GM23338 (cell line): ENCODE data around the gene IFNL3. TPM values are rescaled to one million over a fixed set of nuclear protein-coding genes. Genes with fewer than 3 reads are reported as not detected.

ENCODE experiments used
- ATAC-seq: fragments of 200-7000 bp; cut with Tn5 transposase; 3 replicates; pipeline ENCODE4 v1.9.1; 2020
- DNase-seq: peaks from one replicate; pipeline ENCODE4 v3.0.0-alpha.2; 2015; ENCODE audit warnings: low spot score
- H2AFZ ChIP-seq: fragments of 200-600 bp; sonication (generic); 2 replicates; pipeline ENCODE4 v1.8.0; 2016; ENCODE audit warnings: antibody characterized with exemption, mild to moderate bottlenecking, moderate library complexity
- H3F3A ChIP-seq: fragments of 200-600 bp; sonication (generic); replicated peaks from 2 replicates; pipeline ENCODE4 v1.8.0; 2017; ENCODE audit warnings: antibody characterized with exemption, mixed run types, low read depth
- H3K27ac ChIP-seq: fragments of 200-600 bp; sonication (generic); 2 replicates; pipeline ENCODE4 v1.6.1; 2016; ENCODE audit warnings: low read depth
- H3K27me3 ChIP-seq: fragments of 200-600 bp; sonication (generic); 2 replicates; pipeline ENCODE4 v1.8.0; 2016; ENCODE audit warnings: mild to moderate bottlenecking, mixed run types, moderate library complexity; ENCODE audit not compliant: insufficient read depth
- H3K36me3 ChIP-seq: fragments of 200-600 bp; sonication (generic); 2 replicates; pipeline ENCODE4 v1.8.0; 2016; ENCODE audit warnings: mild to moderate bottlenecking; ENCODE audit not compliant: insufficient read depth
- H3K4me1 ChIP-seq: fragments of 200-600 bp; sonication (generic); 2 replicates; pipeline ENCODE4 v1.8.0; 2016; ENCODE audit warnings: mild to moderate bottlenecking, moderate library complexity; ENCODE audit not compliant: insufficient read depth
- H3K4me2 ChIP-seq: fragments of 200-600 bp; sonication (generic); 2 replicates; pipeline ENCODE4 v1.7.1; 2017; ENCODE audit warnings: mixed run types
- H3K4me3 ChIP-seq: fragments of 200-600 bp; sonication (generic); 2 replicates; pipeline ENCODE4 v1.6.1; 2016; ENCODE audit warnings: mixed run types
- H3K79me2 ChIP-seq: fragments of 200-600 bp; sonication (generic); replicated peaks from 2 replicates; pipeline ENCODE4 v1.8.0; 2017; ENCODE audit warnings: mild to moderate bottlenecking; ENCODE audit not compliant: insufficient read depth
- H3K9me2 ChIP-seq: fragments of 200-600 bp; sonication (generic); 2 replicates; pipeline ENCODE4 v1.8.0; 2017; ENCODE audit not compliant: insufficient read depth
- H4K20me1 ChIP-seq: fragments of 200-600 bp; sonication (generic); replicated peaks from 2 replicates; pipeline ENCODE4 v1.8.0; 2017; ENCODE audit warnings: mild to moderate bottlenecking; ENCODE audit not compliant: insufficient read depth
- H3K27ac Mint-ChIP-seq: 2 replicates; pipeline ENCODE4 v1.8.0; 2020; ENCODE audit warnings: inconsistent platforms, mild to moderate bottlenecking, moderate library complexity, mixed read lengths
- H3K27me3 Mint-ChIP-seq: 3 replicates; pipeline ENCODE4 v1.8.0; 2022; ENCODE audit warnings: low read depth, mild to moderate bottlenecking, moderate library complexity, mixed read lengths, inconsistent platforms; ENCODE audit not compliant: insufficient read depth, poor library complexity
- H3K36me3 Mint-ChIP-seq: 3 replicates; pipeline ENCODE4 v1.8.0; 2021; ENCODE audit warnings: low read depth, mild to moderate bottlenecking, inconsistent platforms, moderate library complexity, mixed read lengths
- H3K4me1 Mint-ChIP-seq: 3 replicates; pipeline ENCODE4 v1.8.0; 2020; ENCODE audit warnings: mild to moderate bottlenecking, inconsistent platforms, mixed read lengths
- H3K4me3 Mint-ChIP-seq: 3 replicates; pipeline ENCODE4 v1.8.0; 2021; ENCODE audit warnings: moderate library complexity, mild to moderate bottlenecking, inconsistent platforms, mixed read lengths
- H3K9me3 Mint-ChIP-seq: 3 replicates; pipeline ENCODE4 v1.8.0; 2020; ENCODE audit warnings: moderate library complexity, mild to moderate bottlenecking, inconsistent platforms, mixed read lengths
- CTCF ChIP-seq, 2 experiments: fragments of 200-600 bp in 1 of 2; sonication (generic) in 1 of 2; conservative IDR thresholded peaks; 2 replicates each; pipeline versions ENCODE4 v1.5.1 to v1.6.1; 2016 to 2017; ENCODE audit warnings: antibody characterized with exemption in 2 of 2, low read depth in 2 of 2, mild to moderate bottlenecking in 2 of 2, moderate library complexity in 1 of 2
- ZNF462 ChIP-seq: fragments of 250-450 bp; sonication (Bioruptor Pico); IDR thresholded peaks from 2 replicates; pipeline ENCODE4 v1.5.0; 2020; ENCODE audit warnings: mild to moderate bottlenecking, moderate library complexity
- polyA plus RNA-seq: library from polyadenylated mRNA; unstranded; fragments of >200 nt; fragmentation: Nextera tagmentation; extraction: Ambion mirVana; gene quantifications from 2 replicates; pipeline ENCODE4 v1.2.1, GENCODE V29; 2016
- total RNA-seq: library from RNA; depleted of rRNA; stranded (reverse); fragments of >200 nt; shearing (Covaris generic); gene quantifications from 2 replicates; pipeline ENCODE4 v1.2.3, GENCODE V29; 2014

The IFNL3 gene
- total and polyA plus RNA-seq, 2 experiments from 2014 or later = not detected

GRCh38 chr19:39203372-39204341 lies 41.1 kb downstream of the IFNL3 start, which contains the start of gene SYCN:
SYCN (minus strand) TSS chr19:39204263; CDS start chr19:39204254, 9 bp downstream.
- Mint-ChIP-seq H3K4me1 (no peaks in the 10 kb centered on the region; the same call in 2 of the 3 replicates), H3K27me3 (peaks cover 26% of the 10 kb centered on the region), H3K4me3 (peak within 1 kb of the TSS; percentile 41; the same call in 1 of the 3 replicates), H3K27ac (no peak within 1 kb of the TSS), H3K36me3 (no peaks in the 10 kb centered on the region), H3K9me3 (no peaks in the 10 kb centered on the region)
- H3K4me1 ChIP-seq = no peaks in the 10 kb centered on the region; the same call in 1 of the 2 replicates
- no peaks in the 10 kb centered on the region for H4K20me1 ChIP-seq
- no peaks in the 10 kb centered on the region for H3K9me2 ChIP-seq
- no peak within 1 kb of the TSS for H3K27ac ChIP-seq
- ATAC-seq = peak; percentile 66
- peak within 1 kb of the TSS; percentile 90 for H2AFZ ChIP-seq
- H3K79me2 ChIP-seq = no peaks in the 10 kb centered on the region
- peak; percentile 63 for DNase-seq
- peak within 1 kb of the TSS; percentile 46 for H3K4me3 ChIP-seq
- H3K36me3 ChIP-seq = no peaks in the 10 kb centered on the region
- peaks cover 34% of the 10 kb centered on the region for H3K27me3 ChIP-seq
- H3F3A ChIP-seq = no peaks in the 10 kb centered on the region
- TF ChIP-seq ZNF462 (CRISPR knock-in tag) (no peak), CTCF (conservative IDR thresholded peaks at IDR 0.05; ENCODE audit: low read depth in 2 of 2) (peak in 1 of 2 experiments; percentile 45; a peak in 2 of 4 replicates)
- peak within 1 kb of the TSS; percentile 77 for H3K4me2 ChIP-seq
